HCT116 (cell line): Measurements from ENCODE around the gene SLC6A3. TPM values are rescaled to one million over a fixed set of nuclear protein-coding genes. Genes with fewer than 3 reads are reported as not detected.

Experiments
- ATAC-seq: fragments of 200-7000 bp; cut with Tn5 transposase; 2 replicates; pipeline ENCODE4 v1.9.1; 2020; ENCODE audit warnings: mild to moderate bottlenecking, moderate library complexity
- BruUV-seq: library from RNA; stranded (reverse); fragments of 400-500 nt; replicated peaks from 2 replicates; lab custom pipeline; 2021; lab: Mats Ljungman, UMichigan
- CTCF ChIA-PET: fragments of 300-600 bp; sonication (Branson Sonifier 250); formaldehyde crosslinking; loops from one replicate; lab custom pipeline; 2021; ENCODE audit warnings: antibody characterized with exemption; lab: Charles Lee
- POLR2A ChIA-PET: fragments of 300-600, 350-600 bp; sonication (Branson Sonifier 250); formaldehyde crosslinking; loops from one replicate; lab custom pipeline; 2021; ENCODE audit warnings: antibody characterized with exemption; lab: Charles Lee
- RAD21 ChIA-PET, 2 experiments: fragments of 300-600 bp; sonication (Branson Sonifier 250); formaldehyde crosslinking; loops; one replicate each; lab custom pipeline; 2023; ENCODE audit warnings: low total read pairs in 2 of 2; ENCODE audit not compliant: uncharacterized antibody in 2 of 2, unreplicated experiment in 2 of 2, low non-redundant PET in 1 of 2; lab: Charles Lee
- DNase-seq: peaks from one replicate; pipeline ENCODE4 v3.0.0-alpha.2; 2010; ENCODE audit warnings: low read depth, low spot score
- H2AFZ ChIP-seq: fragments of 200-600 bp; shearing (Covaris generic), sonication (generic); 2 replicates; pipeline ENCODE4 v1.6.1; 2017; ENCODE audit warnings: low read depth, mixed run types, mixed read lengths, antibody characterized with exemption, low read length; ENCODE audit not compliant: poor library complexity, severe bottlenecking
- H3K27ac ChIP-seq: 2 replicates; pipeline ENCODE4 v1.5.1; 2012; ENCODE audit warnings: low read depth, low read length
- H3K27me3 ChIP-seq: fragments of 200-600 bp; sonication (generic); 2 replicates; pipeline ENCODE4 v1.6.1; 2016; ENCODE audit warnings: mixed run types, low read length, mixed read lengths; ENCODE audit not compliant: insufficient read depth
- H3K36me3 ChIP-seq, 2 experiments: fragments of 200-500 bp in 1 of 2; fragments of 200-600 bp in 1 of 2; sonication (Bioruptor generic) in 1 of 2; sonication (generic) in 1 of 2; 2 replicates each; pipeline versions ENCODE4 v1.5.1 to v1.6.1; 2014 to 2016; ENCODE audit warnings: low read length in 2 of 2, inconsistent platforms in 1 of 2, mixed read lengths in 1 of 2, mixed run types in 1 of 2; ENCODE audit not compliant: insufficient read depth in 2 of 2, control insufficient read depth in 1 of 2
- H3K4me1 ChIP-seq, 2 experiments: fragments of 200-600 bp in 1 of 2; sonication (generic) in 1 of 2; 2 replicates each; pipeline versions ENCODE4 v1.5.1 to v1.6.1; 2012 to 2017; ENCODE audit warnings: low read length in 2 of 2, inconsistent platforms in 1 of 2, mild to moderate bottlenecking in 1 of 2, mixed read lengths in 1 of 2, mixed run types in 1 of 2, moderate library complexity in 1 of 2; ENCODE audit not compliant: insufficient read depth in 2 of 2, control insufficient read depth in 1 of 2
- H3K4me2 ChIP-seq: fragments of 200-600 bp; sonication (generic); 2 replicates; pipeline ENCODE4 v1.6.1; 2017; ENCODE audit warnings: mixed run types, low read length, mixed read lengths
- H3K4me3 ChIP-seq, 2 experiments: fragments of 200-600 bp in 1 of 2; sonication (generic) in 1 of 2; replicated peaks in 1 of 2; 2 replicates each; pipeline ENCODE4 v1.5.1; 2011 to 2016; ENCODE audit warnings: low read length in 2 of 2, control low read depth in 1 of 2, low read depth in 1 of 2, mild to moderate bottlenecking in 1 of 2, mixed read lengths in 1 of 2, mixed run types in 1 of 2
- H3K79me2 ChIP-seq: fragments of 200-600 bp; sonication (generic); 2 replicates; pipeline ENCODE4 v1.6.1; 2017; ENCODE audit warnings: mild to moderate bottlenecking, mixed run types, low read length, moderate library complexity, mixed read lengths; ENCODE audit not compliant: insufficient read depth
- H3K9ac ChIP-seq: fragments of 200-600 bp; sonication (generic); 2 replicates; pipeline ENCODE4 v1.6.1; 2016; ENCODE audit warnings: low read length, mixed read lengths
- H3K9me2 ChIP-seq: fragments of 200-600 bp; sonication (generic), shearing (Covaris generic); 2 replicates; pipeline ENCODE4 v1.6.1; 2017; ENCODE audit warnings: mixed run types, mild to moderate bottlenecking, moderate library complexity; ENCODE audit not compliant: insufficient read depth
- H3K9me3 ChIP-seq, 2 experiments: fragments of 200-500 bp in 1 of 2; fragments of 200-600 bp in 1 of 2; sonication (Bioruptor generic) in 1 of 2; sonication (generic) in 1 of 2; 2 replicates each; pipeline ENCODE4 v1.6.1; 2014 to 2017; ENCODE audit warnings: low read length in 2 of 2, mixed read lengths in 2 of 2, inconsistent platforms in 1 of 2, low read depth in 1 of 2, mild to moderate bottlenecking in 1 of 2, mixed run types in 1 of 2, moderate library complexity in 1 of 2; ENCODE audit not compliant: control insufficient read depth in 1 of 2, insufficient read depth in 1 of 2
- H4K20me1 ChIP-seq: fragments of 200-600 bp; sonication (generic), shearing (Covaris generic); 2 replicates; pipeline ENCODE4 v1.6.1; 2017; ENCODE audit warnings: mixed run types, mild to moderate bottlenecking, moderate library complexity; ENCODE audit not compliant: insufficient read depth
- CTCF ChIP-seq, 3 experiments: fragments of 200-600 bp in 1 of 3; sonication (generic) in 1 of 3; IDR thresholded peaks in 2 of 3; conservative IDR thresholded peaks in 1 of 3; 2 replicates each; pipeline ENCODE4 v1.5.1; 2012 to 2017; ENCODE audit warnings: low read depth in 2 of 3, low read length in 2 of 3, antibody characterized with exemption in 1 of 3, borderline replicate concordance in 1 of 3, control low read depth in 1 of 3, mild to moderate bottlenecking in 1 of 3, mixed read lengths in 1 of 3, mixed run types in 1 of 3, moderate library complexity in 1 of 3; ENCODE audit not compliant: insufficient read depth in 1 of 3
- ELF1 ChIP-seq: IDR thresholded peaks from 2 replicates; pipeline ENCODE4 v1.6.1; 2012; ENCODE audit warnings: low read depth, borderline replicate concordance
- EZH2phosphoT487 ChIP-seq: fragments of 200-600 bp; IDR thresholded peaks from 2 replicates; pipeline ENCODE4 v1.6.1; 2018; ENCODE audit warnings: antibody characterized with exemption, borderline replicate concordance
- POLR2A ChIP-seq: IDR thresholded peaks from 2 replicates; pipeline ENCODE4 v1.7.0; 2011; ENCODE audit warnings: borderline replicate concordance; ENCODE audit not compliant: insufficient read depth, insufficient read length; ENCODE audit errors: extremely low read depth
- RAD21 ChIP-seq: IDR thresholded peaks from 2 replicates; pipeline ENCODE4 v1.6.1; 2012; ENCODE audit warnings: low read depth, mild to moderate bottlenecking
- SIN3A ChIP-seq: IDR thresholded peaks from 2 replicates; pipeline ENCODE4 v1.6.1; 2012; ENCODE audit warnings: low read depth
- intact Hi-C: fragments of 100-400 bp; cut with micrococcal nuclease; formaldehyde crosslinking; loops from 2 replicates; pipeline ENCODE4 v1.10.0; 2022
- total RNA-seq: library from RNA; stranded (reverse); gene quantifications from one replicate; pipeline ENCODE4 v1.2.1, GENCODE V29; 2021; ENCODE audit not compliant: unreplicated experiment

SLC6A3 gene
- total RNA-seq, 1 experiment from 2014 or later, result not detected

DNA sequence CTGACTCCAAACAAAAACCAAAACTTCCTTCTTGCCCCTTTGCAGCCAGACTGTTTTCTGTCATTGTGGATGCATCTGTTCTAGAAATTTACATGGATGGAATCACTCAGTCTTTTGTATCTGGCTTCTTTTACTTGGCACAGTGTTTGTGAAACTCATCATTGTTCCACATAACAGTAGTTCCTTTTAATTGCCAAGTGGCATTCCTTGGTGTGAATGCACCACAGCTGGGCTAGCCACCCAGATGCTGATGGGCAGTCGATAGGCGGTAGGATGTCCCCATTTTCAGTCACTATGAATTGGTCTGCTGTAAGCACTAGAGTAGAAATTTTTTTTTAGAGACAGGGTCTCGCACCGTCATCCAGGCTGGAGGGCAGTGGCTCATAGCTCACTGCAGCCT is 94.1 kb downstream of the SLC6A3 start:
- H3K79me2 ChIP-seq, result 0 out of 2 replicates have a peak, but pooled peaks cover under 1% of the 10 kb centered on the region
- H3K9me2 ChIP-seq, result no peaks in the 10 kb centered on the region
- CTCF ChIA-PET, result no interaction called here
- H3K27me3 ChIP-seq, result peaks cover 10% of the 10 kb centered on the region; the same call in 1 of the 2 replicates
- no peak overlapping the region for H3K4me3 ChIP-seq
- no peak overlapping the region for H3K9ac ChIP-seq
- intact Hi-C loops, result no loop called here
- no peak overlapping the region for H3K27ac ChIP-seq
- H4K20me1 ChIP-seq, result no peaks in the 10 kb centered on the region
- no peak for DNase-seq
- H2AFZ ChIP-seq, result no peak overlapping the region
- peaks cover 0 to 2% of the 10 kb centered on the region in 2 experiments; a peak in 1 of 4 replicates for H3K4me1 ChIP-seq
- no peaks in the 10 kb centered on the region for H3K36me3 ChIP-seq
- POLR2A ChIA-PET, result no interaction called here
- TF ChIP-seq SIN3A (no peak), EZH2phosphoT487 (no peak), ELF1 (no peak)
- RAD21 ChIA-PET, result no interaction called here
- ATAC-seq, result no peak
- H3K9me3 ChIP-seq, result no peaks in the 10 kb centered on the region
- BruUV-seq, result no TSS peak
- H3K4me2 ChIP-seq, result no peak overlapping the region

- Histone ChIP-seq H3K9me2 (no peaks in the 10 kb centered on the region), H3K4me1 (peaks cover 4 to 10% of the 10 kb centered on the region in 2 experiments; a peak in 2 of 4 replicates), H3K9ac (no peak overlapping the region), H4K20me1 (no peaks in the 10 kb centered on the region), H3K4me2 (no peak overlapping the region), H3K79me2 (peaks cover 15% of the 10 kb centered on the region), H3K9me3 (no peaks in the 10 kb centered on the region), H3K4me3 (no peak overlapping the region), H3K27ac (no peak overlapping the region), H2AFZ (no peak overlapping the region)
- ChIA-PET RAD21 (no interaction called here), POLR2A (no interaction called here)
- no TSS peak for BruUV-seq
- TF ChIP-seq POLR2A (no peak), CTCF (IDR thresholded peaks at IDR 0.05 in 2 of 3, conservative IDR thresholded peaks at IDR 0.05 in 1 of 3; ENCODE audit: borderline replicate concordance in 1 of 3, insufficient read depth in 1 of 3, low read depth in 2 of 3, low read length in 2 of 3) (peak in 1 of 3 experiments; percentile 13; a peak in 1 of 6 replicates), RAD21 (peak; percentile 29; the same call in 1 of the 2 replicates)
- TF ChIP-seq, all 23 proteins: peak for 2
- intact Hi-C loops, result loop anchor here (10.0 kb wide), 1 partner anchor 246 kb away; no protein-coding TSS in a partner anchor
- CTCF ChIA-PET, result no interaction called here
- peaks cover 4% of the 10 kb centered on the region; the same call in 1 of the 2 replicates for H3K27me3 ChIP-seq
- ATAC-seq (no peak), DNase-seq (no peak)
- no peaks in the 10 kb centered on the region for H3K36me3 ChIP-seq
Observed at GRCh38 chr5:1349246-1349645, 96.0 kb downstream of the SLC6A3 start.
